ES-I3 (cell line): ENCODE data around the gene BRAP.
"Not testable (repeated sequence)": the region's sequence is repeated elsewhere in the genome, so short reads cannot be mapped to it uniquely, and the experiment has no call there.

ENCODE experiments used
- H3K36me3 ChIP-seq: 2 replicates; pipeline ENCODE4 v1.6.1; 2013; ENCODE audit warnings: mild to moderate bottlenecking, low read length, control low read depth, moderate library complexity; ENCODE audit not compliant: insufficient read depth
- H3K4me1 ChIP-seq: 2 replicates; pipeline ENCODE4 v1.6.1; 2013; ENCODE audit warnings: mild to moderate bottlenecking, control low read depth, low read length; ENCODE audit not compliant: insufficient read depth
- H3K9ac ChIP-seq: 2 replicates; pipeline ENCODE4 v1.6.1; 2013; ENCODE audit warnings: low read depth, mild to moderate bottlenecking, low read length, moderate library complexity
- H3K9me3 ChIP-seq: 2 replicates; pipeline ENCODE4 v1.6.1; 2013; ENCODE audit warnings: mild to moderate bottlenecking, low read length, moderate library complexity; ENCODE audit not compliant: control insufficient read depth, insufficient read depth

BRAP gene

GRCh38 chr12:111653596-111653995 lies 32.2 kb downstream of the BRAP start:
- no peaks in the 10 kb centered on the region for H3K4me1 ChIP-seq
- H3K9ac ChIP-seq = no peak overlapping the region
- no peaks in the 10 kb centered on the region for H3K9me3 ChIP-seq
- peaks cover 16% of the 10 kb centered on the region for H3K36me3 ChIP-seq

DNA sequence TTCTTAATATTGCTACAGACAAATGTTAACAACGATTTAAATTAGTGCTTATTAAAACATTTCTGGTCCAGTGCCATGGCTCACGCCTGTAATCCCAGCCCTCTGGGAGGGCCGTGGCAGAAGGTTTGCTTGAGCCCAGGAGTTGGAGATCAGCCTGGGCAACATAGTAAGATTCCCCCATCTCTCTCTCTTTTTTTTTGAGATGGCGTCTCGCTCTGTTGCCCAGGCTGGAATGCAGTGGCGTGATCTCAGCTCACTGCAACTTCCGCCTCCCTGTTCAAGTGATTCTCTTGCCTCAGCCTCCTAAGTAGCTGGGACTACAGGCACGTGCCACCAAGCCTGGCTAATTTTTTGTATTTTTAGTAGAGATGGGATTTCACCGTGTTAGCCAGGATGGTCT lies 33.2 kb downstream of the BRAP start:
- H3K9ac ChIP-seq, H3K9me3 ChIP-seq, H3K4me1 ChIP-seq: not testable (repeated sequence)
- H3K36me3 ChIP-seq = peaks cover 17% of the 10 kb centered on the region

DNA sequence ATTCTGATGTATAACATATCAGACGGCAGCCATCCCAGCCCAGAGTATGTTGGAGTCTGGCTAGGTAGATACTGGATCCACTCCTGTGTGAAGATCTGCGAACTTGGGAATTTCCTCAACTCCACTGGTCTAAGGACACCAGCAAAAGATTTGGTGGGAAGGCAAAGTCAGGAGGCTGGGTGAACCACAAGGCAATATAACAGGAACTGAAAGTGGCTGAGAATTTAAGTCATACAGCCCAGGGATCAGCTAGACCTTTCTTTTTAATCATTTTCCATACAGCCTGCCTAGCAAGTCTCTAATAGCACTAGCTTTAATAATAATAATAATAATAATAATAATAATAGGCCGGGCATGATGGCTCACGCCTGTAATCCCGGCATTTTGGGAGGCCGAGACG lies 34.8 kb downstream of the BRAP start:
- H3K36me3 ChIP-seq = peaks cover 29% of the 10 kb centered on the region
- H3K9me3 ChIP-seq = no peaks in the 10 kb centered on the region
- H3K4me1 ChIP-seq = no peaks in the 10 kb centered on the region
- no peak overlapping the region for H3K9ac ChIP-seq

DNA sequence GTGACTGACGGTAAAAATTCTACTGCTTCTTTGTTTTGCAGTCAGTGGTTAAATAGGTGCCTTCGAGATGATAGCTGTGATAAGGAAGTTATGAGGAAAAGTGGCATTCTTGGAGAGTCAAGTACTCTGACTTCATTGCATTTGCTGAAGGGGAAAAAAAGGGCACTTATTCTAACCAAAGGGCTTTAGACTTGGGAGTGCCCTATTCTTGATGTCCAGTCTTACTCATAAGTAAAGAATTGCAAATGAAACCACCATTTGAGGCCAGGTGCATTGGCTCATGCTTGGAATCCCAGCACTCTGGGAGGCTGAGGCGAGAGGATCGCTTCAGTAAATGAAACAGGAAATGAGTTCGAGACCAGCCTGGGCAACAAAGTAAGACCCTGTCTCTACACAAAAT lies 40.3 kb downstream of the BRAP start:
- no peaks in the 10 kb centered on the region for H3K9me3 ChIP-seq
- H3K4me1 ChIP-seq = no peaks in the 10 kb centered on the region
- no peak overlapping the region for H3K9ac ChIP-seq
- peaks cover 37% of the 10 kb centered on the region for H3K36me3 ChIP-seq

GRCh38 chr12:111643427-111643826 lies 42.3 kb downstream of the BRAP start:
- Histone ChIP-seq H3K9me3 (no peaks in the 10 kb centered on the region), H3K9ac (no peak overlapping the region), H3K36me3 (peaks cover 28% of the 10 kb centered on the region), H3K4me1 (no peaks in the 10 kb centered on the region)

DNA sequence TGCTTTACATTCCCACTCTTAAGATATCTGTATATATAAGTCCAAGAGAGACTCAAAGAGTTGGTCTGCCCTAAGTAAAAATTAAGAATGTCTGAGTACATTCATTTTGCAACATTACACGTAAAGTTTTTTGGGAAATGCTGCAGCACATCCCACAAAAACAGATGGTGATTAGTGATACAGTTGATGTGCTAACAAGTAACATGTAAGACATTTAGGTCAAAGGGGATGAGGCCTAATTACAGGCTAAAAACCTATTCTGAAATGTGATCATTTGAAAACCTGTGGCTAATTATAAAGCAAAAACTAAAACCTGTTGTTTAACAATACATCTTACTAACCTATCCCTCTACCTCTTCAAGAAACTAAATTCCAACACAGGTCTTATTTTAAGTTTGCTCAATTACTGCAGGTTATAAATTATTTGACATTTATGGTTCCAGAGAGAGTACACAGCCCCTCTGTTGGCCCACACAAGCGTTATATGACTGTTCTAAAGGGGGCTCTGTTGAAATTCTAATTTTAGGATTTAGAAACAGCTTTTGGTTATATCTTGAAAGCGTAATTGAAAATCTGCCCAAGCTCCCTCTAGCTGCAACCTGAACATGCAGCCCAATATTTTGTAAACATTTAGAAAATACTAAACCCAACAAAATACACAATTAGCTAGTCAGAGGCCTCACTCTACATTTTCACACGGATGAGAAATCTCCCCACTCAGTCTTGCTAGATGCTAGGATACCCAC lies 42.9 kb downstream of the BRAP start:
- Histone ChIP-seq H3K36me3 (peaks cover 28% of the 10 kb centered on the region), H3K4me1 (no peaks in the 10 kb centered on the region), H3K9ac (no peak overlapping the region), H3K9me3 (no peaks in the 10 kb centered on the region)

GRCh38 chr12:111640506-111640905 lies 45.2 kb downstream of the BRAP start:
- Histone ChIP-seq H3K9me3 (no peaks in the 10 kb centered on the region), H3K4me1 (peaks cover 13% of the 10 kb centered on the region), H3K36me3 (peaks cover 11% of the 10 kb centered on the region), H3K9ac (no peak overlapping the region)

- peaks cover 16% of the 10 kb centered on the region for H3K4me1 ChIP-seq
- H3K9me3 ChIP-seq = no peaks in the 10 kb centered on the region
- no peak overlapping the region for H3K9ac ChIP-seq
- peaks cover 4% of the 10 kb centered on the region; the same call in 1 of the 2 replicates for H3K36me3 ChIP-seq
Observed at GRCh38 chr12:111638556-111638955, 47.2 kb downstream of the BRAP start.

GRCh38 chr12:111636209-111636945 lies 49.4 kb downstream of the BRAP start:
- Histone ChIP-seq H3K36me3 (no peaks in the 10 kb centered on the region; the same call in 1 of the 2 replicates), H3K4me1 (peaks cover 16% of the 10 kb centered on the region), H3K9ac (no peak overlapping the region; the same call in 1 of the 2 replicates), H3K9me3 (no peaks in the 10 kb centered on the region)

- 0 out of 2 replicates have a peak overlapping the region, but pooled peaks have one; percentile 1 for H3K9ac ChIP-seq
- H3K9me3 ChIP-seq = no peaks in the 10 kb centered on the region
- H3K36me3 ChIP-seq = no peaks in the 10 kb centered on the region; the same call in 1 of the 2 replicates
- H3K4me1 ChIP-seq = peaks cover 16% of the 10 kb centered on the region
Observed at GRCh38 chr12:111635524-111635923, 50.2 kb downstream of the BRAP start.

DNA sequence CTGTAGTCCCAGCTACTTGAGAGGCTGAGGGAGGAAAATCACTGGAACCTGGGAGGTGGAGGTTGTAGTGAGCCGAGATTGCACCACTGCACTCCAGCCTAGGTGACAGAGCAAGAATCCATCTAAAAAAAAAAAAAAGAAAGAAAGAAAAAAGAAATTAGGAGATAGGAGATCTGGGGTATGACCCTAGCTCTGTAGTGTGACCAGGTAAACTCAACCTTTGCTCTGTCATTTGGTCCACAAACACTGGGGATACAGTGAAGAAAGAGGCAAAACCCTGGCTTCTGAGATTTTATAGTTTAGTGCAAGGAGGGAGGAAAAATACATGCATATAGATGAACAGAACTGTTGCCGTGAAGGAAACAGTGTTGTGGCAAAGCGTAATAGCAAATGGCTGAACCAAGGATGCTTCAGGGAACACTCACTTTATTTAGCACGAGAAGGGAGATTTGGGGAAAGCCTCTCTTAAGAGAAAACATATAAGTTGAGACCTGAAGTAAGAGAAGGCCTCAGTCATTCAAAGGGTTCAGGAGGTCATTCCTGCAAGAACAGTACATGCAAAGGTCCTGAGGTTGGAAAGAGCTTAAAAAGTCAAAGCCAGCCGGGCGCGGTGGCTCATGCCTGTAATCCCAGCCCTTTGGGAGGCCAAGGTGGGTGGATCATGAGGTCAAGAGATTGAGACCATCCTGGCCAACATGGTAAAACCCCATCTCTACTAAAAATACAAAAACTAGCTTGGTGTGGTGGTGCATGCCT lies 57.1 kb downstream of the BRAP start:
- no peaks in the 10 kb centered on the region for H3K9me3 ChIP-seq
- no peaks in the 10 kb centered on the region for H3K4me1 ChIP-seq
- H3K9ac ChIP-seq = no peak overlapping the region
- H3K36me3 ChIP-seq = no peaks in the 10 kb centered on the region

- Histone ChIP-seq H3K4me1 (no peaks in the 10 kb centered on the region), H3K9ac (no peak overlapping the region), H3K36me3 (no peaks in the 10 kb centered on the region), H3K9me3 (no peaks in the 10 kb centered on the region)
Observed at GRCh38 chr12:111626230-111626629, 59.5 kb downstream of the BRAP start.

DNA sequence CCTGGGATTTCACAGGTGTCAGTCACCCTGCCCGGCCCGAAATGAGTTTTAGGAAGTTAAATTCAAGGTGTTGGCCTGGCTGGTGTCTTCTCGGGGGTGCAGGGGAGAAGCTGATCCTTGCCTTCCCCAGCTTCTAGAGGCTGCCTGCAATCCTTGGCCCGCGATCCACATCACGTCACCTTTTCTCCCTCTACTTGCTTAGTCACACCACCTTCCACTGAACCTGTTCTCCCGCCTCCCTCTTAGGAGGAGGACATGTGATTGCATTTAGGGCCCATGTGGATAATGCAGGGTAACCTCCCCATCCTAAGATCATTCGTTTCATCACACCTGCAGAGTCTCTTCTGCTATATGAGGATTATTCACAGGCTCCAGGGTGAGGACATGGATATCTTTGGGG lies 61.2 kb downstream of the BRAP start:
- no peak overlapping the region for H3K9ac ChIP-seq
- no peaks in the 10 kb centered on the region for H3K9me3 ChIP-seq
- H3K36me3 ChIP-seq = no peaks in the 10 kb centered on the region
- no peaks in the 10 kb centered on the region for H3K4me1 ChIP-seq

DNA sequence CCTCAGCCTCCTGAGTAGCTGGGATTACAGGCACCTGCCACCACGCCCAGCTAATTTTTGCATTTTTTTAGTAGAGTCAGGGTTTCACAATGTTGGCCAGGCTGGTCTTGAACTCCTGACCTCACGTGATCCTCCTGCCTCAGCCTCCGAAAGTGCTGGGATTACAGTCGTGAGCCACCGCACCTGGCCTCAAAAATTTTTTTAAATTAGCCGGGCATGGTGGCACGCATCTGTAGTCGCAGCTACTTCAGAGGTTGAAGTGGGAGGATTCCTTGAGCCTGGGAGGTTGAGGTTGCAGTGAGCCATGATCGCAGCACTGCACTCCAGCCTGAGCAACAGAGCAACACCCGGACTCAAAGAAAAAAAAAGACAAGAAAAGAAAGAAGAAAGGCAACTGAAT lies 67.9 kb downstream of the BRAP start:
- H3K4me1 ChIP-seq, H3K9me3 ChIP-seq, H3K36me3 ChIP-seq, H3K9ac ChIP-seq: not testable (repeated sequence)
